ENCODE results near the gene NRG2.

- TF ChIP-seq POLR2AphosphoS5 (IDR thresholded peaks at IDR 0.05) (no peak), CTCF (IDR thresholded peaks at IDR 0.05) (no peak), POLR2A (IDR thresholded peaks at IDR 0.05) (no peak)
These were observed 116.1 kb downstream of the NRG2 start for GRCh38 chr5:139926797-139927503.
